ENCODE data around the gene XXYLT1. TPM values are rescaled to one million over a fixed set of nuclear protein-coding genes. Genes with fewer than 3 reads are reported as not detected.
A peak's percentile ranks its signal among the peaks of the same experiment; 100 is the strongest.

Gene XXYLT1
- total and polyA plus RNA-seq, 9 of the 15 experiments (the other 6 are each of a cell fraction or from before 2014, with no cell fraction given), result 1.9 to 18.9 (median 15.0) TPM

DNA sequence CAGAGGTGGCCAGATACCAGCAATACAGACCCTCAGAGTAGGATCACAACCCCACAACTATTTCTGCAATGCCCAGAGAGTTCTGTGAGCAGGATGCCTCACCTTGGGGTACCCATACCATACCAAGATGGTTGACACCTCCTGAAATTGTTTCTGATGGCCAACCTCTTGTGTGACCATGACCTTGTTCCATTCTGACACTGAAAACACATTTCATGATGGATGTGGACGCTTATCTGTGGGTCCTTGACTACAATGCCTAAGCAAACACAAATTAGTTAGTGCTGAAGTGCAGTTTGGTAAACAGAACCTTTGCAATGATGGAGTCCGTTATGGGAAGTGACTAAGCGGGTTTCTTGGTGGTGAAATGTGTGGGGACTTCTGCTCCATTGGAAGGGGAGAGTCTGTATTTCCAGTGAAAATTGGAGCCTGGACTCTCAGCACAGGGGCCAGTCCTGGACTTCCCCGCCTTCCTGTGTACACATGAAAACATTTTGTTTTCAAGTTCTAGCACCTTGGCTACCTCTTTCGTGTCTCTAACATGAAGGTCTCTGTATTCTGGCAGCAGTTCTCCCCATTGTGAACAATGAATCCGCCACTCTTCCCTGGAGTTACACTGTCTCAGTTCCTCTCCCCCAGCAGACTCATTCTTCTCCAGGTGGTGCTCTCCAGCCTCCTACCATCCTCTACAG, 106.2 kb downstream of the XXYLT1 start (continued):
- TF ChIP-seq, protein P1, sequence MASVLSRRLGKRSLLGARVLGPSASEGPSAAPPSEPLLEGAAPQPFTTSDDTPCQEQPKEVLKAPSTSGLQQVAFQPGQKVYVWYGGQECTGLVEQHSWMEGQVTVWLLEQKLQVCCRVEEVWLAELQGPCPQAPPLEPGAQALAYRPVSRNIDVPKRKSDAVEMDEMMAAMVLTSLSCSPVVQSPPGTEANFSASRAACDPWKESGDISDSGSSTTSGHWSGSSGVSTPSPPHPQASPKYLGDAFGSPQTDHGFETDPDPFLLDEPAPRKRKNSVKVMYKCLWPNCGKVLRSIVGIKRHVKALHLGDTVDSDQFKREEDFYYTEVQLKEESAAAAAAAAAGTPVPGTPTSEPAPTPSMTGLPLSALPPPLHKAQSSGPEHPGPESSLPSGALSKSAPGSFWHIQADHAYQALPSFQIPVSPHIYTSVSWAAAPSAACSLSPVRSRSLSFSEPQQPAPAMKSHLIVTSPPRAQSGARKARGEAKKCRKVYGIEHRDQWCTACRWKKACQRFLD (CRISPR knock-in tag; IDR thresholded peaks at IDR 0.05), result peak; percentile 83
- TF ChIP-seq ELF4 (CRISPR knock-in tag; IDR thresholded peaks at IDR 0.05) (peak; percentile 76), HDAC2 (IDR thresholded peaks at IDR 0.05) (no peak; the same call in 1 of the 2 replicates), FOXP1 (CRISPR knock-in tag; IDR thresholded peaks at IDR 0.05) (no peak; the same call in 1 of the 2 replicates), SNIP1 (IDR thresholded peaks at IDR 0.05; ENCODE audit: low read depth) (no peak), ZFP1 (CRISPR knock-in tag; IDR thresholded peaks at IDR 0.05) (no peak), BACH1 (tag; IDR thresholded peaks at IDR 0.05) (peak; percentile 88), IRF2 (CRISPR knock-in tag; IDR thresholded peaks at IDR 0.05) (no peak), RBBP5 (IDR thresholded peaks at IDR 0.05; ENCODE audit: borderline replicate concordance, insufficient read depth, low read length, poor library complexity, severe bottlenecking) (peak; percentile 14), FOS (IDR thresholded peaks at IDR 0.05; ENCODE audit: extremely low read depth, insufficient read length) (no peak), JUN (IDR thresholded peaks at IDR 0.05; ENCODE audit: borderline replicate concordance, low read depth, low read length) (no peak; the same call in 1 of the 2 replicates), JUN (CRISPR knock-in tag; IDR thresholded peaks at IDR 0.05; ENCODE audit: borderline replicate concordance) (no peak), ARID2 (IDR thresholded peaks at IDR 0.05) (no peak), ETV1 (tag; conservative IDR thresholded peaks at IDR 0.05; ENCODE audit: low read depth) (no peak; the same call in 1 of the 2 replicates), SAFB (IDR thresholded peaks at IDR 0.05; ENCODE audit: borderline replicate concordance, low read depth, low read length) (no peak), GATAD2B (IDR thresholded peaks at IDR 0.05; ENCODE audit: borderline replicate concordance) (0 out of 2 replicates have a peak, but pooled peaks have one; percentile 59), CHD2 (IDR thresholded peaks at IDR 0.05; ENCODE audit: low read depth, low read length) (no peak), ATF7 (IDR thresholded peaks at IDR 0.05) (peak; percentile 72; the same call in 1 of the 2 replicates), SMC3 (conservative IDR thresholded peaks at IDR 0.05; ENCODE audit: insufficient read depth, low read depth, low read length) (no peak), NCOA2 (IDR thresholded peaks at IDR 0.05; ENCODE audit: partially characterized antibody in 2 of 2) (no peak), HMGN3 (IDR thresholded peaks at IDR 0.05; ENCODE audit: borderline replicate concordance, extremely low read depth, insufficient read length, low read depth, low read length) (no peak), BRF1 (IDR thresholded peaks at IDR 0.05; ENCODE audit: borderline replicate concordance, extremely low read depth, insufficient read length) (no peak)
- TF ChIP-seq, protein P2, sequence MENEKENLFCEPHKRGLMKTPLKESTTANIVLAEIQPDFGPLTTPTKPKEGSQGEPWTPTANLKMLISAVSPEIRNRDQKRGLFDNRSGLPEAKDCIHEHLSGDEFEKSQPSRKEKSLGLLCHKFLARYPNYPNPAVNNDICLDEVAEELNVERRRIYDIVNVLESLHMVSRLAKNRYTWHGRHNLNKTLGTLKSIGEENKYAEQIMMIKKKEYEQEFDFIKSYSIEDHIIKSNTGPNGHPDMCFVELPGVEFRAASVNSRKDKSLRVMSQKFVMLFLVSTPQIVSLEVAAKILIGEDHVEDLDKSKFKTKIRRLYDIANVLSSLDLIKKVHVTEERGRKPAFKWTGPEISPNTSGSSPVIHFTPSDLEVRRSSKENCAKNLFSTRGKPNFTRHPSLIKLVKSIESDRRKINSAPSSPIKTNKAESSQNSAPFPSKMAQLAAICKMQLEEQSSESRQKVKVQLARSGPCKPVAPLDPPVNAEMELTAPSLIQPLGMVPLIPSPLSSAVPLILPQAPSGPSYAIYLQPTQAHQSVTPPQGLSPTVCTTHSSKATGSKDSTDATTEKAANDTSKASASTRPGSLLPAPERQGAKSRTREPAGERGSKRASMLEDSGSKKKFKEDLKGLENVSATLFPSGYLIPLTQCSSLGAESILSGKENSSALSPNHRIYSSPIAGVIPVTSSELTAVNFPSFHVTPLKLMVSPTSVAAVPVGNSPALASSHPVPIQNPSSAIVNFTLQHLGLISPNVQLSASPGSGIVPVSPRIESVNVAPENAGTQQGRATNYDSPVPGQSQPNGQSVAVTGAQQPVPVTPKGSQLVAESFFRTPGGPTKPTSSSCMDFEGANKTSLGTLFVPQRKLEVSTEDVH (IDR thresholded peaks at IDR 0.05; ENCODE audit: low read depth, partially characterized antibody), result no peak
- TF ChIP-seq, protein P3, sequence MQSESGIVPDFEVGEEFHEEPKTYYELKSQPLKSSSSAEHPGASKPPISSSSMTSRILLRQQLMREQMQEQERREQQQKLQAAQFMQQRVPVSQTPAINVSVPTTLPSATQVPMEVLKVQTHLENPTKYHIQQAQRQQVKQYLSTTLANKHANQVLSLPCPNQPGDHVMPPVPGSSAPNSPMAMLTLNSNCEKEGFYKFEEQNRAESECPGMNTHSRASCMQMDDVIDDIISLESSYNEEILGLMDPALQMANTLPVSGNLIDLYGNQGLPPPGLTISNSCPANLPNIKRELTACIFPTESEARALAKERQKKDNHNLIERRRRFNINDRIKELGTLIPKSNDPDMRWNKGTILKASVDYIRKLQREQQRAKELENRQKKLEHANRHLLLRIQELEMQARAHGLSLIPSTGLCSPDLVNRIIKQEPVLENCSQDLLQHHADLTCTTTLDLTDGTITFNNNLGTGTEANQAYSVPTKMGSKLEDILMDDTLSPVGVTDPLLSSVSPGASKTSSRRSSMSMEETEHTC (IDR thresholded peaks at IDR 0.05), result no peak

Measured in K562 (cell line).